KMS-11 (cell line): ENCODE measurements around the gene MATR3.
"Not testable (repeated sequence)": the region's sequence is repeated elsewhere in the genome, so short reads cannot be mapped to it uniquely, and the experiment has no call there.

Experiments used
- H2AFZ ChIP-seq: fragments of 200-600 bp; sonication (generic); 2 replicates; pipeline ENCODE4 v1.6.1; 2016; ENCODE audit warnings: antibody characterized with exemption, mixed run types, low read depth
- H3K27ac ChIP-seq: fragments of 200-600 bp; sonication (generic); 2 replicates; pipeline ENCODE4 v1.6.1; 2016; ENCODE audit warnings: mild to moderate bottlenecking, mixed run types
- H3K27me3 ChIP-seq: fragments of 200-600 bp; sonication (generic); 2 replicates; pipeline ENCODE4 v1.6.1; 2017; ENCODE audit warnings: mild to moderate bottlenecking, low read depth, mixed run types, moderate library complexity; ENCODE audit not compliant: insufficient read depth
- H3K36me3 ChIP-seq: fragments of 200-600 bp; sonication (generic); 2 replicates; pipeline ENCODE4 v1.6.1; 2017; ENCODE audit warnings: mild to moderate bottlenecking, mixed run types; ENCODE audit not compliant: insufficient read depth
- H3K4me1 ChIP-seq: fragments of 200-600 bp; sonication (generic); 2 replicates; pipeline ENCODE4 v1.6.1; 2016; ENCODE audit warnings: mild to moderate bottlenecking, low read depth, mixed run types; ENCODE audit not compliant: poor library complexity, severe bottlenecking
- H3K4me2 ChIP-seq: fragments of 200-600 bp; sonication (generic); 2 replicates; pipeline ENCODE4 v1.7.0; 2016; ENCODE audit warnings: mild to moderate bottlenecking, mixed run types
- H3K4me3 ChIP-seq: fragments of 200-600 bp; sonication (generic); IDR thresholded peaks from 2 replicates; pipeline ENCODE4 v1.6.1; 2017; ENCODE audit warnings: low read depth, low read length, mixed read lengths; ENCODE audit not compliant: insufficient read depth
- H3K79me2 ChIP-seq: fragments of 200-600 bp; sonication (generic); 2 replicates; pipeline ENCODE4 v1.6.1; 2016; ENCODE audit warnings: low read depth, mixed run types; ENCODE audit not compliant: insufficient read depth
- H3K9ac ChIP-seq: fragments of 200-600 bp; sonication (generic); 2 replicates; pipeline ENCODE4 v1.6.1; 2016; ENCODE audit warnings: mild to moderate bottlenecking, mixed run types
- H4K20me1 ChIP-seq: fragments of 200-600 bp; sonication (generic); 2 replicates; pipeline ENCODE4 v1.6.1; 2016; ENCODE audit warnings: mild to moderate bottlenecking, mixed run types; ENCODE audit not compliant: insufficient read depth
- CTCF ChIP-seq: fragments of 200-600 bp; sonication (generic); conservative IDR thresholded peaks from 2 replicates; pipeline ENCODE4 v1.6.1; 2017; ENCODE audit warnings: low read depth, mild to moderate bottlenecking, antibody characterized with exemption, low read length, moderate library complexity, mixed read lengths

MATR3 gene

GRCh38 chr5:139268364-139269202 is 25.0 kb upstream of the MATR3 start:
- Histone ChIP-seq H3K4me2 (peak overlapping the region; percentile 58), H3K4me1 (peaks cover 42% of the 10 kb centered on the region), H3K9ac (no peak overlapping the region; the same call in 1 of the 2 replicates), H4K20me1 (no peaks in the 10 kb centered on the region), H3K36me3 (no peaks in the 10 kb centered on the region), H3K27ac (peak overlapping the region; percentile 20; the same call in 1 of the 2 replicates), H2AFZ (peak overlapping the region; percentile 53), H3K27me3 (no peaks in the 10 kb centered on the region), H3K79me2 (no peaks in the 10 kb centered on the region), H3K4me3 (no peak overlapping the region)
- peak; percentile 28; the same call in 1 of the 2 replicates for TF ChIP-seq CTCF

- not testable (repeated sequence) for H3K4me3 ChIP-seq, H3K36me3 ChIP-seq, H3K9ac ChIP-seq, H2AFZ ChIP-seq, H4K20me1 ChIP-seq, H3K27me3 ChIP-seq, H3K4me2 ChIP-seq, H3K27ac ChIP-seq
- H3K79me2 ChIP-seq = peaks cover 18% of the 10 kb centered on the region
- peaks cover 50% of the 10 kb centered on the region for H3K4me1 ChIP-seq
Observed at GRCh38 chr5:139270718-139271117, 22.8 kb upstream of the MATR3 start.

- no peak overlapping the region for H3K4me2 ChIP-seq
- peaks cover 25% of the 10 kb centered on the region for H3K79me2 ChIP-seq
- H3K4me1 ChIP-seq = peaks cover 57% of the 10 kb centered on the region
- no peak overlapping the region for H3K9ac ChIP-seq
- no peak overlapping the region for H2AFZ ChIP-seq
- no peak overlapping the region for H3K27ac ChIP-seq
- H3K4me3 ChIP-seq = no peak overlapping the region
- H3K27me3 ChIP-seq = no peaks in the 10 kb centered on the region
- H3K36me3 ChIP-seq = peaks cover 13% of the 10 kb centered on the region
- TF ChIP-seq CTCF = no peak
- H4K20me1 ChIP-seq = no peaks in the 10 kb centered on the region
Observed at GRCh38 chr5:139271201-139272027, 22.1 kb upstream of the MATR3 start.

- Histone ChIP-seq H3K4me2 (peak overlapping the region; percentile 87; the same call in 1 of the 2 replicates), H3K9ac (no peak overlapping the region), H3K4me1 (peaks cover 66% of the 10 kb centered on the region), H3K27me3 (no peaks in the 10 kb centered on the region), H2AFZ (0 out of 2 replicates have a peak overlapping the region, but pooled peaks have one; percentile 82), H3K36me3 (peaks cover 19% of the 10 kb centered on the region), H3K27ac (no peak overlapping the region), H3K79me2 (peaks cover 37% of the 10 kb centered on the region), H3K4me3 (no peak overlapping the region), H4K20me1 (no peaks in the 10 kb centered on the region)
- TF ChIP-seq CTCF = no peak
Observed at GRCh38 chr5:139272471-139273321, 20.8 kb upstream of the MATR3 start.
